ENCODE results near the gene ZNF823.

DNA sequence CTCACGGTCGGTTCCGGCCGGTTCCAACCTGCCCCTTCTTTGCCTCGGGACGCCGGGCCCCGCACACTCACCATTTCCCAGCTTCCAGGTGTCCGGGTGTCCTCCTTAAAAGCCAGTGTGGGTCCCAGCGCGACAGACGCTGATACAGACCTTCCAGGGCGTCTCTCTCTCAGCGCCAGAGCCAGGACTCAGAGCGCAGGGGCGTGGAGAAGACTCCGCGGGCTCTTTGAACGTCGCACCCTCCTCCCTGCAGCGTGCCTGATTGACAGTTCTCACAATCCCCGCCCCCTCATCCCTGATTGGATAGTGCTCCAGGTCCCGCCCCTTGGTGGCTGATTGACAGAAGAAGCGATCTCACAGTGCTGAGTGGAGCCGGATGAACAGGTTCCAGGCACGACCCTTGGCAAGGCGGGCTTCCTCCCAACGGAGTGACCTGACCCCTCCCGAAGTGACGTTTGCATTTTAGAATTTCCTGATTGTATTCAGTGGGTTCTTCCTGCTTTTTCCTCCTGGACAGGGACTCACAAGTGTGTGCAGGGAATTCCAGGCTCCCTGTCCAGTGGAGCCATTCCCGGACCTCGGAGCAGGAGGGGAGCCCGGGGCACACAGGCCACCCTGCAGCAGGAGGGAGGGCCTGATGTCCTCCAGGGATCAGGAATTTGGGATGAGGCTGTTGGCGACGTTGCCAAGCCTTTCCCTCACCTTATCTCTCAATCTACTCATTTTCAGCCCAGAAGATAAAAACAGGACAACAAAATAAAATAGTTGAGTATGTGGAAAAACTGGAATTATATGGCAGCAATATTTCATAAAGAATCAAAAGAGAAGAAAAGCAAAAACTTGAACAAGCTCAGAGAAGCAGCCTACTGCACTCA, at the start of gene ZNF823:
- TF ChIP-seq POLR2A (IDR thresholded peaks at IDR 0.05; ENCODE audit: low read length) = peak; percentile 64
- TF ChIP-seq GATA1 (IDR thresholded peaks at IDR 0.05; ENCODE audit: low read depth, low read length) = no peak
